ENCODE data around the gene PIM1. TPM values are rescaled to one million over a fixed set of nuclear protein-coding genes. Genes with fewer than 3 reads are reported as not detected.

The PIM1 gene
- polyA plus RNA-seq, 1 donor from 2014 or later: 4.1 TPM

GRCh38 chr6:37160922-37161778 lies 8.8 kb upstream of the PIM1 start:
- H3K4me2 ChIP-seq (ENCODE audit: low read length): no peak overlapping the region
- no peaks in the 10 kb centered on the region for H3K9me3 ChIP-seq (ENCODE audit: low read length)
- H2AFZ ChIP-seq (ENCODE audit: low read depth, low read length): no peak overlapping the region
- H3K27ac ChIP-seq (ENCODE audit: low read length): no peak overlapping the region
- no peaks in the 10 kb centered on the region for H3F3A ChIP-seq (ENCODE audit: insufficient read depth, low read length, poor library complexity, severe bottlenecking)
- no peak overlapping the region for H3K9ac ChIP-seq (ENCODE audit: low read length)
- H3K79me2 ChIP-seq (replicated peaks; ENCODE audit: insufficient read depth, low read length): no peaks in the 10 kb centered on the region
- no peaks in the 10 kb centered on the region for H3K36me3 ChIP-seq (ENCODE audit: insufficient read depth, low read length)
- H3K9me2 ChIP-seq (ENCODE audit: insufficient read depth, low read length): no peaks in the 10 kb centered on the region
- no peaks in the 10 kb centered on the region for H4K20me1 ChIP-seq (ENCODE audit: insufficient read depth)
- TF ChIP-seq POLR2AphosphoS5 (IDR thresholded peaks at IDR 0.05) (no peak), MXI1 (conservative IDR thresholded peaks at IDR 0.05; ENCODE audit: poor library complexity, severe bottlenecking) (no peak), REST (IDR thresholded peaks at IDR 0.05; ENCODE audit: borderline replicate concordance) (no peak), SMC3 (conservative IDR thresholded peaks at IDR 0.05; ENCODE audit: poor library complexity) (no peak), EZH2 (IDR thresholded peaks at IDR 0.05; ENCODE audit: borderline replicate concordance, insufficient read depth, low read length, poor library complexity, severe bottlenecking) (no peak), CTCF (IDR thresholded peaks at IDR 0.05; ENCODE audit: poor library complexity, severe bottlenecking) (no peak), EP300 (conservative IDR thresholded peaks at IDR 0.05; ENCODE audit: poor library complexity, severe bottlenecking) (no peak), RAD21 (conservative IDR thresholded peaks at IDR 0.05) (no peak), TAF1 (IDR thresholded peaks at IDR 0.05; ENCODE audit: low read depth) (no peak)
- H3K27me3 ChIP-seq (ENCODE audit: insufficient read depth, low read depth, low read length): no peaks in the 10 kb centered on the region
- no peak overlapping the region for H3K4me3 ChIP-seq (ENCODE audit: low read length)

GRCh38 chr6:37162740-37163139 lies 7.2 kb upstream of the PIM1 start:
- H3K4me2 ChIP-seq (ENCODE audit: low read length): no peak overlapping the region
- TF ChIP-seq CTCF (IDR thresholded peaks at IDR 0.05; ENCODE audit: poor library complexity, severe bottlenecking): no peak
- no peak for TF ChIP-seq RAD21 (conservative IDR thresholded peaks at IDR 0.05)
- no peak for TF ChIP-seq REST (IDR thresholded peaks at IDR 0.05; ENCODE audit: borderline replicate concordance)
- no peak for TF ChIP-seq EP300 (conservative IDR thresholded peaks at IDR 0.05; ENCODE audit: poor library complexity, severe bottlenecking)
- TF ChIP-seq POLR2AphosphoS5 (IDR thresholded peaks at IDR 0.05): no peak
- no peak for TF ChIP-seq MXI1 (conservative IDR thresholded peaks at IDR 0.05; ENCODE audit: poor library complexity, severe bottlenecking)
- no peak for TF ChIP-seq EZH2 (IDR thresholded peaks at IDR 0.05; ENCODE audit: borderline replicate concordance, insufficient read depth, low read length, poor library complexity, severe bottlenecking)
- no peak for TF ChIP-seq SMC3 (conservative IDR thresholded peaks at IDR 0.05; ENCODE audit: poor library complexity)
- no peak for TF ChIP-seq TAF1 (IDR thresholded peaks at IDR 0.05; ENCODE audit: low read depth)
- H3K27ac ChIP-seq (ENCODE audit: low read length): no peak overlapping the region
- no peaks in the 10 kb centered on the region for H4K20me1 ChIP-seq (ENCODE audit: insufficient read depth)
- H3K27me3 ChIP-seq (ENCODE audit: insufficient read depth, low read depth, low read length): no peaks in the 10 kb centered on the region
- H3K9me2 ChIP-seq (ENCODE audit: insufficient read depth, low read length): no peaks in the 10 kb centered on the region
- H3F3A ChIP-seq (ENCODE audit: insufficient read depth, low read length, poor library complexity, severe bottlenecking): no peaks in the 10 kb centered on the region
- no peak overlapping the region for H3K9ac ChIP-seq (ENCODE audit: low read length)
- no peaks in the 10 kb centered on the region for H3K79me2 ChIP-seq (replicated peaks; ENCODE audit: insufficient read depth, low read length)
- H2AFZ ChIP-seq (ENCODE audit: low read depth, low read length): no peak overlapping the region
- H3K4me3 ChIP-seq (ENCODE audit: low read length): no peak overlapping the region
- H3K9me3 ChIP-seq (ENCODE audit: low read length): no peaks in the 10 kb centered on the region
- H3K36me3 ChIP-seq (ENCODE audit: insufficient read depth, low read length): no peaks in the 10 kb centered on the region
